Tibial nerve (tissue), 4 donors: Measurements from ENCODE around the gene NEGR1.

Experiments used
- CTCF ChIP-seq, 5 experiments: fragments of 200-600 bp in 3 of 5; fragments of 450-650 bp in 2 of 5; sonication (generic) in 3 of 5; IDR thresholded peaks; one replicate each; pipeline ENCODE4 v1.5.1; 2016 to 2019; ENCODE audit warnings: antibody characterized with exemption in 5 of 5, mild to moderate bottlenecking in 3 of 5, moderate library complexity in 2 of 5
- EP300 ChIP-seq, 2 donors: sonication (generic); formaldehyde crosslinking; IDR thresholded peaks; one replicate each; pipeline ENCODE4 v1.6.1; 2017; ENCODE audit warnings: antibody characterized with exemption in 2 of 2, mild to moderate bottlenecking in 1 of 2
- POLR2A ChIP-seq, 2 donors: fragments of 450-650 bp; IDR thresholded peaks; one replicate each; pipeline ENCODE4 v1.6.1; 2017; ENCODE audit warnings: antibody characterized with exemption in 2 of 2, mild to moderate bottlenecking in 2 of 2, moderate library complexity in 2 of 2

GRCh38 chr1:71640998-71641397 lies 641.3 kb downstream of the NEGR1 start:
- TF ChIP-seq POLR2A (IDR thresholded peaks at IDR 0.05) (no peak), CTCF (IDR thresholded peaks at IDR 0.05) (no peak), EP300 (IDR thresholded peaks at IDR 0.05) (no peak)
